Thyroid gland (tissue), 4 donors: Measurements from ENCODE around the gene GOLGA7B.

Source experiments
- CTCF ChIP-seq, 6 experiments: fragments of 200-600 bp in 3 of 6; fragments of 450-650 bp in 3 of 6; sonication (generic) in 3 of 6; IDR thresholded peaks; one replicate each; pipeline ENCODE4 v1.5.1; 2016 to 2019; ENCODE audit warnings: antibody characterized with exemption in 6 of 6, mild to moderate bottlenecking in 2 of 6, inconsistent platforms in 1 of 6, moderate library complexity in 1 of 6
- POLR2A ChIP-seq, 2 donors: fragments of 450-650 bp; IDR thresholded peaks; one replicate each; pipeline ENCODE4 v1.6.1; 2017; ENCODE audit warnings: antibody characterized with exemption in 2 of 2, mild to moderate bottlenecking in 2 of 2, moderate library complexity in 1 of 2

GRCh38 chr10:97873569-97873968 lies 23.9 kb downstream of the GOLGA7B start:
- TF ChIP-seq CTCF (IDR thresholded peaks at IDR 0.05) (no peak), POLR2A (IDR thresholded peaks at IDR 0.05) (no peak)
